ENCODE measurements around the gene CTNNBIP1. TPM values are rescaled to one million over a fixed set of nuclear protein-coding genes. Genes with fewer than 3 reads are reported as not detected.

CTNNBIP1 gene
- total and polyA plus RNA-seq, 9 of the 15 experiments (the other 6 are each of a cell fraction or from before 2014, with no cell fraction given), result 0.65 to 29.2 (median 14.7) TPM

DNA sequence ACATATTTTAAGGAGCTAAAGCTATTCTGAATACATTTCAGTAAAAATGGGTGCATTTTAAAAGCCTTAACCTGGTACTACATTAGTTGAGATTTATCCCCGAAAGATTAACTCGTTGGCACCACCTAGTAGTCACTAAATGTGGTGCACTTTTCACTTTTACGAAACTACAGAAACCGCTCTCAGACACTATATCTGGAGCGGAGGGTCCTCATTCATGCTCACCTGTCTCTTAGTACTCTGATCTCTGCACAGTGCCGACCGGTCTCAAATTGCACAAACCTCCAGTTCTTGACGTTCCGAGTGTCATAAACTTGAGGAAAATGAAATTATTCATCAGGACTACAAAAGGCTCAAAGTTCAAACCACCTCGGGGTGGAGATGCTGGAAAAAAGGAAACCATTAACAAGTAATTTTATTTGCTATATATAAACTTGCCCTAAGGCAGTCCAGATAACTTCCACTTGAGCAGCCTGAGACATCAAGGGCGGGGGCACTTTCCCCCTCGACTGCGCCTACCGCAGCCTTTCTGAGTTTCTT, 32.4 kb upstream of the CTNNBIP1 start (continued):
- TF ChIP-seq NR1H2 (CRISPR knock-in tag; IDR thresholded peaks at IDR 0.05) (no peak; the same call in 1 of the 2 replicates), ZSCAN29 (IDR thresholded peaks at IDR 0.05) (no peak), ZNF124 (CRISPR knock-in tag; IDR thresholded peaks at IDR 0.05) (no peak), PRPF4 (IDR thresholded peaks at IDR 0.05; ENCODE audit: insufficient read depth, low read depth, low read length, poor library complexity, severe bottlenecking) (no peak), SETDB1 (IDR thresholded peaks at IDR 0.05; ENCODE audit: low read length) (no peak), ZNF134 (CRISPR knock-in tag; conservative IDR thresholded peaks at IDR 0.05) (no peak), HOXB6 (CRISPR knock-in tag; IDR thresholded peaks at IDR 0.05; ENCODE audit: borderline replicate concordance) (no peak), BRD4 (IDR thresholded peaks at IDR 0.05) (0 out of 2 replicates have a peak, but pooled peaks have one; percentile 1), MYNN (IDR thresholded peaks at IDR 0.05) (no peak), MYNN (CRISPR knock-in tag; IDR thresholded peaks at IDR 0.05) (no peak), ZNF589 (CRISPR knock-in tag; IDR thresholded peaks at IDR 0.05; ENCODE audit: low read depth) (no peak), TAF9B (IDR thresholded peaks at IDR 0.05; ENCODE audit: partially characterized antibody) (no peak)
- TF ChIP-seq, protein P1, sequence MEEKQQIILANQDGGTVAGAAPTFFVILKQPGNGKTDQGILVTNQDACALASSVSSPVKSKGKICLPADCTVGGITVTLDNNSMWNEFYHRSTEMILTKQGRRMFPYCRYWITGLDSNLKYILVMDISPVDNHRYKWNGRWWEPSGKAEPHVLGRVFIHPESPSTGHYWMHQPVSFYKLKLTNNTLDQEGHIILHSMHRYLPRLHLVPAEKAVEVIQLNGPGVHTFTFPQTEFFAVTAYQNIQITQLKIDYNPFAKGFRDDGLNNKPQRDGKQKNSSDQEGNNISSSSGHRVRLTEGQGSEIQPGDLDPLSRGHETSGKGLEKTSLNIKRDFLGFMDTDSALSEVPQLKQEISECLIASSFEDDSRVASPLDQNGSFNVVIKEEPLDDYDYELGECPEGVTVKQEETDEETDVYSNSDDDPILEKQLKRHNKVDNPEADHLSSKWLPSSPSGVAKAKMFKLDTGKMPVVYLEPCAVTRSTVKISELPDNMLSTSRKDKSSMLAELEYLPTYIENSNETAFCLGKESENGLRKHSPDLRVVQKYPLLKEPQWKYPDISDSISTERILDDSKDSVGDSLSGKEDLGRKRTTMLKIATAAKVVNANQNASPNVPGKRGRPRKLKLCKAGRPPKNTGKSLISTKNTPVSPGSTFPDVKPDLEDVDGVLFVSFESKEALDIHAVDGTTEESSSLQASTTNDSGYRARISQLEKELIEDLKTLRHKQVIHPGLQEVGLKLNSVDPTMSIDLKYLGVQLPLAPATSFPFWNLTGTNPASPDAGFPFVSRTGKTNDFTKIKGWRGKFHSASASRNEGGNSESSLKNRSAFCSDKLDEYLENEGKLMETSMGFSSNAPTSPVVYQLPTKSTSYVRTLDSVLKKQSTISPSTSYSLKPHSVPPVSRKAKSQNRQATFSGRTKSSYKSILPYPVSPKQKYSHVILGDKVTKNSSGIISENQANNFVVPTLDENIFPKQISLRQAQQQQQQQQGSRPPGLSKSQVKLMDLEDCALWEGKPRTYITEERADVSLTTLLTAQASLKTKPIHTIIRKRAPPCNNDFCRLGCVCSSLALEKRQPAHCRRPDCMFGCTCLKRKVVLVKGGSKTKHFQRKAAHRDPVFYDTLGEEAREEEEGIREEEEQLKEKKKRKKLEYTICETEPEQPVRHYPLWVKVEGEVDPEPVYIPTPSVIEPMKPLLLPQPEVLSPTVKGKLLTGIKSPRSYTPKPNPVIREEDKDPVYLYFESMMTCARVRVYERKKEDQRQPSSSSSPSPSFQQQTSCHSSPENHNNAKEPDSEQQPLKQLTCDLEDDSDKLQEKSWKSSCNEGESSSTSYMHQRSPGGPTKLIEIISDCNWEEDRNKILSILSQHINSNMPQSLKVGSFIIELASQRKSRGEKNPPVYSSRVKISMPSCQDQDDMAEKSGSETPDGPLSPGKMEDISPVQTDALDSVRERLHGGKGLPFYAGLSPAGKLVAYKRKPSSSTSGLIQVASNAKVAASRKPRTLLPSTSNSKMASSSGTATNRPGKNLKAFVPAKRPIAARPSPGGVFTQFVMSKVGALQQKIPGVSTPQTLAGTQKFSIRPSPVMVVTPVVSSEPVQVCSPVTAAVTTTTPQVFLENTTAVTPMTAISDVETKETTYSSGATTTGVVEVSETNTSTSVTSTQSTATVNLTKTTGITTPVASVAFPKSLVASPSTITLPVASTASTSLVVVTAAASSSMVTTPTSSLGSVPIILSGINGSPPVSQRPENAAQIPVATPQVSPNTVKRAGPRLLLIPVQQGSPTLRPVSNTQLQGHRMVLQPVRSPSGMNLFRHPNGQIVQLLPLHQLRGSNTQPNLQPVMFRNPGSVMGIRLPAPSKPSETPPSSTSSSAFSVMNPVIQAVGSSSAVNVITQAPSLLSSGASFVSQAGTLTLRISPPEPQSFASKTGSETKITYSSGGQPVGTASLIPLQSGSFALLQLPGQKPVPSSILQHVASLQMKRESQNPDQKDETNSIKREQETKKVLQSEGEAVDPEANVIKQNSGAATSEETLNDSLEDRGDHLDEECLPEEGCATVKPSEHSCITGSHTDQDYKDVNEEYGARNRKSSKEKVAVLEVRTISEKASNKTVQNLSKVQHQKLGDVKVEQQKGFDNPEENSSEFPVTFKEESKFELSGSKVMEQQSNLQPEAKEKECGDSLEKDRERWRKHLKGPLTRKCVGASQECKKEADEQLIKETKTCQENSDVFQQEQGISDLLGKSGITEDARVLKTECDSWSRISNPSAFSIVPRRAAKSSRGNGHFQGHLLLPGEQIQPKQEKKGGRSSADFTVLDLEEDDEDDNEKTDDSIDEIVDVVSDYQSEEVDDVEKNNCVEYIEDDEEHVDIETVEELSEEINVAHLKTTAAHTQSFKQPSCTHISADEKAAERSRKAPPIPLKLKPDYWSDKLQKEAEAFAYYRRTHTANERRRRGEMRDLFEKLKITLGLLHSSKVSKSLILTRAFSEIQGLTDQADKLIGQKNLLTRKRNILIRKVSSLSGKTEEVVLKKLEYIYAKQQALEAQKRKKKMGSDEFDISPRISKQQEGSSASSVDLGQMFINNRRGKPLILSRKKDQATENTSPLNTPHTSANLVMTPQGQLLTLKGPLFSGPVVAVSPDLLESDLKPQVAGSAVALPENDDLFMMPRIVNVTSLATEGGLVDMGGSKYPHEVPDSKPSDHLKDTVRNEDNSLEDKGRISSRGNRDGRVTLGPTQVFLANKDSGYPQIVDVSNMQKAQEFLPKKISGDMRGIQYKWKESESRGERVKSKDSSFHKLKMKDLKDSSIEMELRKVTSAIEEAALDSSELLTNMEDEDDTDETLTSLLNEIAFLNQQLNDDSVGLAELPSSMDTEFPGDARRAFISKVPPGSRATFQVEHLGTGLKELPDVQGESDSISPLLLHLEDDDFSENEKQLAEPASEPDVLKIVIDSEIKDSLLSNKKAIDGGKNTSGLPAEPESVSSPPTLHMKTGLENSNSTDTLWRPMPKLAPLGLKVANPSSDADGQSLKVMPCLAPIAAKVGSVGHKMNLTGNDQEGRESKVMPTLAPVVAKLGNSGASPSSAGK (IDR thresholded peaks at IDR 0.05), result no peak
- TF ChIP-seq, protein P2, sequence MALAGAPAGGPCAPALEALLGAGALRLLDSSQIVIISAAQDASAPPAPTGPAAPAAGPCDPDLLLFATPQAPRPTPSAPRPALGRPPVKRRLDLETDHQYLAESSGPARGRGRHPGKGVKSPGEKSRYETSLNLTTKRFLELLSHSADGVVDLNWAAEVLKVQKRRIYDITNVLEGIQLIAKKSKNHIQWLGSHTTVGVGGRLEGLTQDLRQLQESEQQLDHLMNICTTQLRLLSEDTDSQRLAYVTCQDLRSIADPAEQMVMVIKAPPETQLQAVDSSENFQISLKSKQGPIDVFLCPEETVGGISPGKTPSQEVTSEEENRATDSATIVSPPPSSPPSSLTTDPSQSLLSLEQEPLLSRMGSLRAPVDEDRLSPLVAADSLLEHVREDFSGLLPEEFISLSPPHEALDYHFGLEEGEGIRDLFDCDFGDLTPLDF (CRISPR knock-in tag; IDR thresholded peaks at IDR 0.05), result no peak
